ENCODE measurements around the gene LRP5.

DNA sequence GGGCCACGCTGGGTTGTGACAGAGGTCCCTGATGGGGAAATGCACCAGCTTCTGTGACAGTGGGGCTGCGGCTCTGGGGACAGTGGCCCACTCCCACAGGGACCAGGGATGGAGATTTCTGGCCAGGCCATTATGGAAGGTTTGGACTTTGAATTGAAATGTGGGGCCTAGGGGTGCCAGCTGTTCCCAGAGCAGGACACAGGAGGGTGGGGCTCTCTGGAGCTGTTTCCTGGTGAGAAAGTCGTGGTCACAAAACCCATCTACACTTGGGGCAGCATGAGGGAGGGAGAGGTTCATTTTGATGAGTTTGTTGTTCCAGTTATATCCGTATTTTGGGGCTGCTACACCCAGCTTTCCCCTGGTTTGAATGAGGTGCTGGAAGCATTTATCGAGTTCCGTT lies 52.2 kb downstream of the LRP5 start:
- TF ChIP-seq JUND (IDR thresholded peaks at IDR 0.05), result no peak
- TF ChIP-seq EGR1 (IDR thresholded peaks at IDR 0.05; ENCODE audit: low read depth), result no peak

All from HCT116 (cell line).